Neuronal stem cell (in vitro differentiated cells): ENCODE measurements around the gene SLC25A22.

Experiments used
- DNase-seq: peaks from one replicate; pipeline ENCODE4 v3.0.0-alpha.2; 2013; ENCODE audit warnings: low spot score
- H2AFZ ChIP-seq: one replicate; pipeline ENCODE4 v1.6.1; 2013; ENCODE audit warnings: mild to moderate bottlenecking, low read length, inconsistent platforms
- H2AK5ac ChIP-seq: 2 replicates; pipeline ENCODE4 v1.6.1; 2013; ENCODE audit warnings: low read depth, mild to moderate bottlenecking, inconsistent platforms, low read length, moderate library complexity, mixed read lengths
- H2BK120ac ChIP-seq: 2 replicates; pipeline ENCODE4 v1.6.1; 2013; ENCODE audit warnings: low read depth, mild to moderate bottlenecking, inconsistent platforms, low read length, moderate library complexity, mixed read lengths
- H2BK12ac ChIP-seq: one replicate; pipeline ENCODE4 v1.6.1; 2013; ENCODE audit warnings: low read length, inconsistent platforms
- H2BK15ac ChIP-seq: 2 replicates; pipeline ENCODE4 v1.6.1; 2013; ENCODE audit warnings: mild to moderate bottlenecking, low read length, inconsistent platforms, mixed read lengths
- H2BK5ac ChIP-seq: one replicate; pipeline ENCODE4 v1.6.1; 2013; ENCODE audit warnings: inconsistent platforms, mild to moderate bottlenecking, low read length, moderate library complexity
- H3K14ac ChIP-seq: one replicate; pipeline ENCODE4 v1.6.1; 2013; ENCODE audit warnings: low read length, inconsistent platforms
- H3K18ac ChIP-seq: 2 replicates; pipeline ENCODE4 v1.6.1; 2013; ENCODE audit warnings: low read length, inconsistent platforms
- H3K23ac ChIP-seq: 2 replicates; pipeline ENCODE4 v1.6.1; 2013; ENCODE audit warnings: low read depth, mild to moderate bottlenecking, mixed read lengths, low read length, inconsistent platforms; ENCODE audit not compliant: poor library complexity
- H3K27ac ChIP-seq: replicated peaks from 3 replicates; pipeline ENCODE4 v1.5.1; 2013; ENCODE audit warnings: low read length, inconsistent platforms
- H3K27me3 ChIP-seq, 3 experiments: 2 replicates each; pipeline ENCODE4 v1.6.1; 2013; ENCODE audit warnings: low read length in 3 of 3, mild to moderate bottlenecking in 2 of 3, inconsistent platforms in 1 of 3, low read depth in 1 of 3, mixed read lengths in 1 of 3, moderate library complexity in 1 of 3; ENCODE audit not compliant: control insufficient read depth in 3 of 3, insufficient read depth in 3 of 3
- H3K36me3 ChIP-seq, 2 donors: replicated peaks in 1 of 2; 2 replicates each; pipeline ENCODE4 v1.6.1; 2013; ENCODE audit warnings: low read length in 2 of 2; ENCODE audit not compliant: control insufficient read depth in 2 of 2, insufficient read depth in 2 of 2
- H3K4ac ChIP-seq: 2 replicates; pipeline ENCODE4 v1.6.1; 2013; ENCODE audit warnings: inconsistent platforms, mild to moderate bottlenecking, low read length, moderate library complexity
- H3K4me1 ChIP-seq, 2 donors: 1 replicate in 1 of 2; 2 replicates in 1 of 2; pipeline ENCODE4 v1.6.1; 2013; ENCODE audit warnings: low read length in 2 of 2, low read depth in 1 of 2; ENCODE audit not compliant: control insufficient read depth in 2 of 2, insufficient read depth in 1 of 2
- H3K4me2 ChIP-seq: one replicate; pipeline ENCODE4 v1.6.1; 2013; ENCODE audit warnings: mild to moderate bottlenecking, low read length, inconsistent platforms; ENCODE audit not compliant: insufficient read depth, poor library complexity, severe bottlenecking
- H3K4me3 ChIP-seq, 2 donors: 2 replicates each; pipeline ENCODE4 v1.5.1; 2013; ENCODE audit warnings: low read length in 2 of 2, mild to moderate bottlenecking in 2 of 2, inconsistent platforms in 1 of 2, moderate library complexity in 1 of 2
- H3K79me1 ChIP-seq: one replicate; pipeline ENCODE4 v1.6.1; 2013; ENCODE audit warnings: low read depth, mild to moderate bottlenecking, inconsistent platforms, low read length, moderate library complexity
- H3K9ac ChIP-seq: one replicate; pipeline ENCODE4 v1.6.1; 2013; ENCODE audit warnings: mild to moderate bottlenecking, low read depth, low read length, inconsistent platforms; ENCODE audit not compliant: poor library complexity
- H3K9me3 ChIP-seq, 2 donors: replicated peaks in 1 of 2; 2 replicates each; pipeline versions ENCODE3 to v1.6.1; 2013; ENCODE audit warnings: low read length in 2 of 2, mild to moderate bottlenecking in 2 of 2, inconsistent platforms in 1 of 2, low read depth in 1 of 2, mixed read lengths in 1 of 2, moderate library complexity in 1 of 2; ENCODE audit not compliant: control insufficient read depth in 2 of 2, insufficient read depth in 1 of 2
- H4K8ac ChIP-seq: one replicate; pipeline ENCODE4 v1.6.1; 2013; ENCODE audit warnings: low read depth, mild to moderate bottlenecking, inconsistent platforms, low read length, moderate library complexity
- H4K91ac ChIP-seq: one replicate; pipeline ENCODE4 v1.6.1; 2013; ENCODE audit warnings: low read length, low read depth, mild to moderate bottlenecking, inconsistent platforms; ENCODE audit not compliant: poor library complexity
- WGBS, 2 donors: extraction: QIAGEN DNeasy Blood & Tissue Kit; methylation state at CpG; one replicate each; pipeline ENCODE4 v1.1.7; 2013; ENCODE audit warnings: missing lambda C conversion rate in 2 of 2, mixed read lengths in 1 of 2; ENCODE audit not compliant: insufficient read length in 2 of 2, insufficient replicate concordance in 1 of 2; ENCODE audit errors: extremely low coverage in 2 of 2; 5-methylcytosine and 5-hydroxymethylcytosine counted together

The SLC25A22 gene

GRCh38 chr11:771617-772204 lies 26.4 kb downstream of the SLC25A22 start:
- whole genome bisulfite sequencing, 2 donors: no CpG with 5 or more reads among the region's 15 CpGs
- H2BK12ac ChIP-seq: no peak overlapping the region
- no peaks in the 10 kb centered on the region for H3K27me3 ChIP-seq
- no peak overlapping the region for H3K27ac ChIP-seq
- H3K4me3 ChIP-seq: no peak overlapping the region
- H4K8ac ChIP-seq: no peak overlapping the region
- no peak overlapping the region for H2BK120ac ChIP-seq
- no peak overlapping the region for H4K91ac ChIP-seq
- H3K4me2 ChIP-seq: no peak overlapping the region
- H3K23ac ChIP-seq: no peak overlapping the region
- H3K18ac ChIP-seq: no peak overlapping the region
- H3K4me1 ChIP-seq: peaks cover 5 to 8% of the 10 kb centered on the region in 2 donors
- no peak for DNase-seq
- H3K14ac ChIP-seq: no peak overlapping the region
- H3K36me3 ChIP-seq: peaks cover 17 to 69% of the 10 kb centered on the region in 2 donors
- H3K4ac ChIP-seq: no peak overlapping the region
- no peaks in the 10 kb centered on the region for H3K9me3 ChIP-seq
- H3K79me1 ChIP-seq: peaks cover 21% of the 10 kb centered on the region
- peak overlapping the region; percentile 77 for H3K9ac ChIP-seq
- no peak overlapping the region for H2BK15ac ChIP-seq
- no peak overlapping the region for H2AFZ ChIP-seq
- H2AK5ac ChIP-seq: no peak overlapping the region
- no peak overlapping the region for H2BK5ac ChIP-seq

GRCh38 chr11:770642-771616 lies 27.2 kb downstream of the SLC25A22 start:
- H4K91ac ChIP-seq: no peak overlapping the region
- no peak overlapping the region for H3K4me3 ChIP-seq
- H3K4me2 ChIP-seq: no peak overlapping the region
- peak overlapping the region; percentile 57 for H3K18ac ChIP-seq
- no peaks in the 10 kb centered on the region for H3K9me3 ChIP-seq
- no peak overlapping the region for H3K14ac ChIP-seq
- H2BK12ac ChIP-seq: peak overlapping the region; percentile 41
- no peaks in the 10 kb centered on the region for H3K27me3 ChIP-seq
- no CpG with 5 or more reads among the region's 32 CpGs for WGBS, 2 donors
- peak overlapping the region; percentile 55 for H3K23ac ChIP-seq
- H2BK15ac ChIP-seq: no peak overlapping the region
- H3K79me1 ChIP-seq: peaks cover 18% of the 10 kb centered on the region
- H2AK5ac ChIP-seq: no peak overlapping the region
- H2BK5ac ChIP-seq: no peak overlapping the region
- no peak for DNase-seq
- H4K8ac ChIP-seq: no peak overlapping the region
- H3K4ac ChIP-seq: no peak overlapping the region
- H3K9ac ChIP-seq: peak overlapping the region; percentile 77
- peaks cover 21 to 77% of the 10 kb centered on the region in 2 donors for H3K36me3 ChIP-seq
- no peak overlapping the region for H2AFZ ChIP-seq
- peaks cover 2 to 3% of the 10 kb centered on the region in 2 donors for H3K4me1 ChIP-seq
- H3K27ac ChIP-seq: no peak overlapping the region
- H2BK120ac ChIP-seq: no peak overlapping the region

GRCh38 chr11:769887-770641 lies 28.0 kb downstream of the SLC25A22 start:
- Histone ChIP-seq H2AK5ac (no peak overlapping the region), H3K9me3 (no peaks in the 10 kb centered on the region), H3K4me3 (no peak overlapping the region), H2BK120ac (no peak overlapping the region), H3K18ac (no peak overlapping the region), H3K23ac (no peak overlapping the region), H3K4ac (no peak overlapping the region), H2BK12ac (no peak overlapping the region), H3K4me1 (peaks cover 0 to 2% of the 10 kb centered on the region in 2 donors), H3K4me2 (no peak overlapping the region), H3K9ac (no peak overlapping the region), H2AFZ (no peak overlapping the region), H2BK5ac (no peak overlapping the region), H2BK15ac (no peak overlapping the region), H3K27ac (no peak overlapping the region), H3K79me1 (peaks cover 18% of the 10 kb centered on the region), H3K36me3 (peaks cover 23 to 80% of the 10 kb centered on the region in 2 donors), H4K8ac (no peak overlapping the region), H3K14ac (no peak overlapping the region), H4K91ac (no peak overlapping the region), H3K27me3 (no peaks in the 10 kb centered on the region)
- WGBS, 2 donors: no CpG with 5 or more reads among the region's 23 CpGs
- no peak for DNase-seq
